Myocyte (in vitro differentiated cells): ENCODE results near the gene GIGYF2. TPM values are rescaled to one million over a fixed set of nuclear protein-coding genes. Genes with fewer than 3 reads are reported as not detected.
"Not testable (repeated sequence)": the region's sequence is repeated elsewhere in the genome, so short reads cannot be mapped to it uniquely, and the experiment has no call there.

Experiments
- DNase-seq: peaks from one replicate; pipeline ENCODE4 v3.0.0-alpha.2; 2012; ENCODE audit warnings: low read depth
- polyA plus RNA-seq: library from polyadenylated mRNA; unstranded; fragments of >200 nt; gene quantifications from one replicate; pipeline ENCODE4 v1.2.1, GENCODE V29; 2012; ENCODE audit warnings: missing spikeins
- total RNA-seq: library from RNA; depleted of rRNA; stranded (reverse); fragments of >200 nt; gene quantifications from 2 replicates; pipeline ENCODE4 v1.2.3, GENCODE V29; 2014

Gene GIGYF2
- total RNA-seq, result 63.3 and 67.8 TPM in 2 replicates
- 26.2 TPM for polyA plus RNA-seq

- peak; percentile 98 for DNase-seq
Measured at GRCh38 chr2:232697059-232697806, at the start of gene GIGYF2. Gene GIGYF2 (plus strand): TSS chr2:232697331. CDS start chr2:232735198, 37,867 bp downstream.

- DNase-seq, result no peak
Measured at GRCh38 chr2:232649033-232649432, 48.1 kb upstream of the GIGYF2 start.

- DNase-seq, result peak; percentile 16
Measured at GRCh38 chr2:232652505-232652851, 44.7 kb upstream of the GIGYF2 start.

- DNase-seq, result peak; percentile 66
Measured at GRCh38 chr2:232653441-232653840, 43.7 kb upstream of the GIGYF2 start.

GRCh38 chr2:232655392-232655791 lies 41.7 kb upstream of the GIGYF2 start:
- DNase-seq, result no peak

GRCh38 chr2:232658217-232658785 lies 38.8 kb upstream of the GIGYF2 start:
- DNase-seq, result peak; percentile 41

GRCh38 chr2:232659359-232659758 lies 37.8 kb upstream of the GIGYF2 start:
- DNase-seq, result peak; percentile 73

GRCh38 chr2:232662486-232663260 lies 34.5 kb upstream of the GIGYF2 start:
- no peak for DNase-seq

- DNase-seq, result peak; percentile 86
Measured at GRCh38 chr2:232666051-232666805, 30.9 kb upstream of the GIGYF2 start.

- DNase-seq, result peak; percentile 80
Measured at GRCh38 chr2:232667989-232668583, 29.0 kb upstream of the GIGYF2 start.

GRCh38 chr2:232668805-232669444 lies 28.2 kb upstream of the GIGYF2 start:
- DNase-seq, result peak; percentile 53

GRCh38 chr2:232672588-232672987 lies 24.5 kb upstream of the GIGYF2 start:
- no peak for DNase-seq

GRCh38 chr2:232674491-232674890 lies 22.6 kb upstream of the GIGYF2 start:
- no peak for DNase-seq

- no peak for DNase-seq
Measured at GRCh38 chr2:232675381-232675780, 21.8 kb upstream of the GIGYF2 start.

GRCh38 chr2:232680006-232680405 lies 17.1 kb upstream of the GIGYF2 start:
- no peak for DNase-seq

- DNase-seq, result no peak
Measured at GRCh38 chr2:232681527-232681926, 15.6 kb upstream of the GIGYF2 start.

GRCh38 chr2:232683368-232683767 lies 13.8 kb upstream of the GIGYF2 start:
- no peak for DNase-seq

GRCh38 chr2:232685391-232685790 lies 11.7 kb upstream of the GIGYF2 start:
- not testable (repeated sequence) for DNase-seq

- peak; percentile 95 for DNase-seq
Measured at GRCh38 chr2:232687382-232688160, 9.6 kb upstream of the GIGYF2 start.

GRCh38 chr2:232688201-232688600 lies 8.9 kb upstream of the GIGYF2 start:
- DNase-seq, result no peak
